Suprapubic skin (tissue), 3 donors: ENCODE measurements around the gene UBXN2A.

Source experiments
- CTCF ChIP-seq, 2 donors: fragments of 200-600 bp in 1 of 2; fragments of 450-650 bp in 1 of 2; sonication (generic) in 1 of 2; IDR thresholded peaks; one replicate each; pipeline ENCODE4 v1.5.1; 2016 to 2019; ENCODE audit warnings: antibody characterized with exemption in 2 of 2, mild to moderate bottlenecking in 1 of 2, moderate library complexity in 1 of 2
- POLR2A ChIP-seq, 2 donors: fragments of 450-650 bp; IDR thresholded peaks; one replicate each; pipeline ENCODE4 v1.6.1; 2017; ENCODE audit warnings: antibody characterized with exemption in 2 of 2, mild to moderate bottlenecking in 2 of 2, moderate library complexity in 2 of 2

DNA sequence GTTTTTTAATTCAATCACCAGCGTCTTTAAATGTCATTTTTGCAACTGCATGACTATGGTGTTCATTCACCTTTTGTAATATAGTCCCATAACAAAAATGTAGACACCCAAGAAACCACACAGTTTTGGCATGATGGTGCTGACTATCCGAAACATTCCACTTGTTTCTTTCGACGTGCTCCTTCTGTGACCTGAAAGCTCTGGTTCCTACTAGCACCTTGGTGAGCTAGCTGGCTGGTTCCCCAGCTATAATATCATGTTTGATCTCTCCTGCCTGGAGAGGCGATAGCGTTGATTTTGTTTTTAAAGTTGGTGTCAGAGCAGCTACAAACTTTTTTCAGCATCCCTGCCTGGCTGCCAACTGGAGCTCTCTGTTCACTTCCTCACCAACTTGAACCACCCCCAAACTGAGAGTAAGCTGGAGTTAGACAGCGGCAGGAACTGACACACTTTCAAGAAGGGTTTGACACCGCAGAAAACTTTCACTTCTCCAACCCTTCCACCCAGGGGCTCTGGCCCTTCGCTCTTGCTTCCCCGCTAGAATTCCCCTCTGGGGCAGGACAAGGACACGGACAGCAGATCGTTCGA is 14.5 kb upstream of the UBXN2A start:
- TF ChIP-seq CTCF (IDR thresholded peaks at IDR 0.05) (no peak), POLR2A (IDR thresholded peaks at IDR 0.05) (peak in 1 of 2 donors; percentile 23)
